ENCODE measurements around the gene DGKH.

DGKH gene

DNA sequence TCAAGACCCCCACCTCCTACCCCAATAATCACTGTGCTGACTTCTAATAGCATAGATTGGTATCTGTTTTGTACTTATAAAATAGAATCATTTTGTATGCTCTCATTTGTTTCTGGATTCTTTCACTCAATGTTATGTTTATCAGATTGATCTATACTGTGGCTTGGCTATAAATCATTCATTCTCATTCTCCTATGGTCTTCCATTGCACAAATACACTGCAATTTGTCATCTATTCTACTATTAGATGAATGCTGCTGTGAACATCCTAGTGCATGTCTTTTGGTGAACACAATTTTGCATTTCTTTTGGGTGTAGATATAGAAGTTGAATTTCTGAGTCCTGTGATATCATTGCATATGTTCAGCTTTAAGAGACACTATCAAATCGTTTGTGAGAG, 128.7 kb downstream of the DGKH start:
- Histone ChIP-seq H3K36me3 (no peaks in the 10 kb centered on the region), H3K9me3 (no peaks in the 10 kb centered on the region), H3K27ac (no peak overlapping the region), H3K4me3 (ENCODE audit: low read depth in 1 of 2, low read length in 1 of 2) (no peak overlapping the region), H3K4me1 (ENCODE audit: control insufficient read depth in 1 of 2, insufficient read depth in 1 of 2, low read depth in 1 of 2, low read length in 1 of 2) (peaks cover 24 to 35% of the 10 kb centered on the region in 2 experiments), H3K27me3 (no peaks in the 10 kb centered on the region)
- TF ChIP-seq, protein P1, sequence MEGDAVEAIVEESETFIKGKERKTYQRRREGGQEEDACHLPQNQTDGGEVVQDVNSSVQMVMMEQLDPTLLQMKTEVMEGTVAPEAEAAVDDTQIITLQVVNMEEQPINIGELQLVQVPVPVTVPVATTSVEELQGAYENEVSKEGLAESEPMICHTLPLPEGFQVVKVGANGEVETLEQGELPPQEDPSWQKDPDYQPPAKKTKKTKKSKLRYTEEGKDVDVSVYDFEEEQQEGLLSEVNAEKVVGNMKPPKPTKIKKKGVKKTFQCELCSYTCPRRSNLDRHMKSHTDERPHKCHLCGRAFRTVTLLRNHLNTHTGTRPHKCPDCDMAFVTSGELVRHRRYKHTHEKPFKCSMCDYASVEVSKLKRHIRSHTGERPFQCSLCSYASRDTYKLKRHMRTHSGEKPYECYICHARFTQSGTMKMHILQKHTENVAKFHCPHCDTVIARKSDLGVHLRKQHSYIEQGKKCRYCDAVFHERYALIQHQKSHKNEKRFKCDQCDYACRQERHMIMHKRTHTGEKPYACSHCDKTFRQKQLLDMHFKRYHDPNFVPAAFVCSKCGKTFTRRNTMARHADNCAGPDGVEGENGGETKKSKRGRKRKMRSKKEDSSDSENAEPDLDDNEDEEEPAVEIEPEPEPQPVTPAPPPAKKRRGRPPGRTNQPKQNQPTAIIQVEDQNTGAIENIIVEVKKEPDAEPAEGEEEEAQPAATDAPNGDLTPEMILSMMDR (IDR thresholded peaks at IDR 0.05), result no peak

DNA sequence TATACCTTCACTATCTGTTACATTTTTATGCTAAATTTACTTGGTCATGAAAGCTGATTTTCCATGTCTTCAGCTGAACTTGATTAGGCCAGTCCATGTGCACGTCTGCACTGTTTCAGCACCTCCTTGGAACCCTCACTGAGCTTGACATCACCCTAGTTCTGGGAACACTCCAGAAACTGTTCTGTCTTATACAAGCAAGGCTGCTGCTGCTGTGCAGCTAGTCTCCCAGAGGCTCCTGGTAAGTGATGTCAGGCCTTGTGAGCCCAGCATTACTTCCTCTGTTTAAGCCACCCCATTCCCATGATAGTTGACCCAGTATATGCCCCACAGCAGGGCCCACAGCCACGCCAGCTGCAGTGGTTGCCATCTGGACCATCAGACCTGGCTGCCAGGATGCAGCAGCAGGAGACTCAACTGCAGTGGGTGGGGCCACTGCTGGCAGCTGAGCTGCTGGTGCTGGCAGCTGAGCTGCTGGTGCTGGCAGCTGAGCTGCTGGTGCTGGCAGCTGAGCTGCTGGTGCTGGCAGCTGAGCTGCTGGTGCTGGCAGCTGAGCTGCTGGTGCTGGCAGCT, 133.0 kb downstream of the DGKH start:
- H3K27me3 ChIP-seq, result no peaks in the 10 kb centered on the region
- H3K9me3 ChIP-seq, result no peaks in the 10 kb centered on the region
- H3K4me1 ChIP-seq (ENCODE audit: control insufficient read depth in 1 of 2, insufficient read depth in 1 of 2, low read depth in 1 of 2, low read length in 1 of 2), result peaks cover 19 to 28% of the 10 kb centered on the region in 2 experiments
- H3K4me3 ChIP-seq (ENCODE audit: low read depth in 1 of 2, low read length in 1 of 2), result no peak overlapping the region
- H3K36me3 ChIP-seq, result no peaks in the 10 kb centered on the region
- H3K27ac ChIP-seq, result no peak overlapping the region
- TF ChIP-seq, protein P1 (IDR thresholded peaks at IDR 0.05), result no peak

DNA sequence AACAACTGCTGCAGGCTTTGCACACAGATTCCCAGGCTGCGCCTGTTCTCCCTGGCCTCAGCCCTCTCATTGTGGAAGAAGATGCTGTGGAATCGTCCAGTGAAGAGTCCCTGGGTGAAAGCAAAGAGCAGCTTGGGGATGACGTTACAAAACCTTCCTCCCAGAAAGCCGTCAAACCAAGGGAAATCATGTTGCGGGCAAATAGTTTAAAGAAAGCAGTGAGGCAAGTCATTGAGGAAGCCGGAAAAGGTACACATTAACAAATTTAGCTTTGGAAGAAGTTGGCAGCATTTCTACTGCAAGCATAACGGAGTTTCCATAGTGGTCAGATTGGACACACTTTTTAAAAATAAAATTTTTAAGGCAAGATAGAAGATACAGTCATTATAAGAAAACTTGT, 140.6 kb downstream of the DGKH start:
- Histone ChIP-seq H3K36me3 (no peaks in the 10 kb centered on the region), H3K4me1 (ENCODE audit: control insufficient read depth in 1 of 2, insufficient read depth in 1 of 2, low read depth in 1 of 2, low read length in 1 of 2) (no peaks in the 10 kb centered on the region), H3K27ac (no peak overlapping the region), H3K27me3 (no peaks in the 10 kb centered on the region), H3K9me3 (no peaks in the 10 kb centered on the region), H3K4me3 (ENCODE audit: low read depth in 1 of 2, low read length in 1 of 2) (no peak overlapping the region)
- TF ChIP-seq, protein P1 (IDR thresholded peaks at IDR 0.05), result no peak

DNA sequence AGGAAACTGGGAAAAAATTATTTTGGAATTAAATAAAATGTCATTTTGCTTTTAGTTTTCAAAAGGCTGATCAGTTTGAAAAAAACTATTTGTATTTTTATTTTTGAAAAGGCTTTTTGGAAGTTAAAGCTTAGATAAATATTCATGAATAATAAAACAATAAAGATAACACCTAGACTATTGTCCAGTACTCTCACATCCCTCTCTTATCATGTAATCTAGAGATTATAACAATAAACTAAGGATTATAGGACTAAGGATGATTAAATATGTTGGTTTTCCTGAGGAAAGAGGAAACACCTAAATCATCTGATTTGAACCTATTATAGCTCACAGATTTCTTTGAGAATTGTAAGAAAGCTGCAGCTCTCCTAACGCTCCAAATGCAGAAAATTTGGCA, 142.1 kb downstream of the DGKH start:
- Histone ChIP-seq H3K36me3 (no peaks in the 10 kb centered on the region), H3K27ac (no peak overlapping the region), H3K4me1 (ENCODE audit: control insufficient read depth in 1 of 2, insufficient read depth in 1 of 2, low read depth in 1 of 2, low read length in 1 of 2) (no peaks in the 10 kb centered on the region), H3K27me3 (no peaks in the 10 kb centered on the region), H3K4me3 (ENCODE audit: low read depth in 1 of 2, low read length in 1 of 2) (no peak overlapping the region), H3K9me3 (no peaks in the 10 kb centered on the region)
- TF ChIP-seq, protein P1 (IDR thresholded peaks at IDR 0.05), result no peak

DNA sequence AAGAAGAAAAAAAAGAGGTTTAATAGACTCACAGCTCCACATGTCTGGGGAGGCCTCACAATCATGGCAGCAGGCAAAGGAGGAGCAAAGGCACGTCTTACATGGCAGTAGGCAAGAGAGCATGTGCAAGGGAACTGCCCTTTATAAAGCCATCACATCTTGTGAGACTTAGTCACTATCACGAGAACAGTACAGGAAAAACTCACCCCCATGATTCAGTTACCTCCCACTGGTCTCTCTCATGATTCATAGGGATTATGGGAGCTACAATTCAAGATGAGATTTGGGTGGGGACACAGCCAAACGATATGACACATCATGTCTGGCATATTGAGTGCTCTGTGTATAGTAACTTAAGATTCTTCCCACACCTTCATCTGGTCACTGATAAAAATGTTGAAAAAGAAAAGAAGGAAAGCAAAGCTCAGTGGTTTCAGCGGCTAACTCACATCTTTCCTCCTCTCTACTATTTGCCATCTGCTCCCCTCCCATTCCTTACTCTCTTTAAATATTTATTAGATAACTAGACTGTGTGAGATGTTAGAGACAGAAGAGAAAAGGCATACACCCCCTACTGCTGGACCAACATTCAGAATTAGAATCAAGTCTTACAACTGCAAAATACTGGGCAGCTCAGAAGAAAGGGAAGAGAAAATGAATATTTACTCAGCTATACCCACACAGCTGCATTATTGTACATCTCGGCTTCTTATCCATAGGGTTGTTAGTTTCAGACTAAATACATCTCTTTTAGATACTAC, 163.4 kb downstream of the DGKH start:
- H3K27ac ChIP-seq, result no peak overlapping the region
- no peak overlapping the region for H3K4me3 ChIP-seq (ENCODE audit: low read depth in 1 of 2, low read length in 1 of 2)
- H3K9me3 ChIP-seq, result no peaks in the 10 kb centered on the region
- TF ChIP-seq, protein P1 (IDR thresholded peaks at IDR 0.05), result no peak
- H3K4me1 ChIP-seq (ENCODE audit: control insufficient read depth in 1 of 2, insufficient read depth in 1 of 2, low read depth in 1 of 2, low read length in 1 of 2), result no peaks in the 10 kb centered on the region
- no peaks in the 10 kb centered on the region for H3K27me3 ChIP-seq
- no peaks in the 10 kb centered on the region for H3K36me3 ChIP-seq

Data from neutrophil (primary cell).